ENCODE results near the gene SULT1A2.

DNA sequence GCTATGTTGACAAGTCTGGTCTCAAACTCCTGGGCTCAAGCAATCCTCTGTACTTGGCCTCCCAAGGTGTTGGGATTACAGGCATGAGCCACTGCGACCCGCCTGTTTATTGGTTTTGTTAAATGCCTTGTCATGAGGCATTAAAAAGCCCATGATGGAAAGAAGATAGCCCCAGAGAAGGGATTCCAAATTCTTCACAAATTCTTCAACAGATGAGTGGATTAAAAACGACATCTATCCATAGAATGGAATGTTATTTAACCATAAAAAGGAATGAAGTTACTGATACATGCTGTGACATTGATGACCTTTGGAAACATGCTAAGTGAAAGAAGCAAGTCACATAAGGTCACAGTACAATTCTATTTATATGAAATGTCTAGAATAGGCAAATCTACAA lies 38.4 kb downstream of the SULT1A2 start:
- TF ChIP-seq, protein P1, sequence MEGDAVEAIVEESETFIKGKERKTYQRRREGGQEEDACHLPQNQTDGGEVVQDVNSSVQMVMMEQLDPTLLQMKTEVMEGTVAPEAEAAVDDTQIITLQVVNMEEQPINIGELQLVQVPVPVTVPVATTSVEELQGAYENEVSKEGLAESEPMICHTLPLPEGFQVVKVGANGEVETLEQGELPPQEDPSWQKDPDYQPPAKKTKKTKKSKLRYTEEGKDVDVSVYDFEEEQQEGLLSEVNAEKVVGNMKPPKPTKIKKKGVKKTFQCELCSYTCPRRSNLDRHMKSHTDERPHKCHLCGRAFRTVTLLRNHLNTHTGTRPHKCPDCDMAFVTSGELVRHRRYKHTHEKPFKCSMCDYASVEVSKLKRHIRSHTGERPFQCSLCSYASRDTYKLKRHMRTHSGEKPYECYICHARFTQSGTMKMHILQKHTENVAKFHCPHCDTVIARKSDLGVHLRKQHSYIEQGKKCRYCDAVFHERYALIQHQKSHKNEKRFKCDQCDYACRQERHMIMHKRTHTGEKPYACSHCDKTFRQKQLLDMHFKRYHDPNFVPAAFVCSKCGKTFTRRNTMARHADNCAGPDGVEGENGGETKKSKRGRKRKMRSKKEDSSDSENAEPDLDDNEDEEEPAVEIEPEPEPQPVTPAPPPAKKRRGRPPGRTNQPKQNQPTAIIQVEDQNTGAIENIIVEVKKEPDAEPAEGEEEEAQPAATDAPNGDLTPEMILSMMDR (conservative IDR thresholded peaks at IDR 0.05 in 1 of 2, IDR thresholded peaks at IDR 0.05 in 1 of 2; ENCODE audit: low read depth in 1 of 2, low read length in 2 of 2), result no peak
- TF ChIP-seq EZH2 (IDR thresholded peaks at IDR 0.05; ENCODE audit: low read length, missing control alignments), result no peak

Measured in fibroblast of lung (primary cell).